Inflammatory macrophage treated with lipopolysaccharide for 1 hour (primary cell): Measurements from ENCODE around the gene CARMIL1.
A peak's percentile ranks its signal among the peaks of the same experiment; 100 is the strongest.

Experiments used
- DNase-seq, 2 donors: peaks; one replicate each; pipeline ENCODE4 v3.0.0-alpha.2; 2020 to 2022

CARMIL1 gene

DNA sequence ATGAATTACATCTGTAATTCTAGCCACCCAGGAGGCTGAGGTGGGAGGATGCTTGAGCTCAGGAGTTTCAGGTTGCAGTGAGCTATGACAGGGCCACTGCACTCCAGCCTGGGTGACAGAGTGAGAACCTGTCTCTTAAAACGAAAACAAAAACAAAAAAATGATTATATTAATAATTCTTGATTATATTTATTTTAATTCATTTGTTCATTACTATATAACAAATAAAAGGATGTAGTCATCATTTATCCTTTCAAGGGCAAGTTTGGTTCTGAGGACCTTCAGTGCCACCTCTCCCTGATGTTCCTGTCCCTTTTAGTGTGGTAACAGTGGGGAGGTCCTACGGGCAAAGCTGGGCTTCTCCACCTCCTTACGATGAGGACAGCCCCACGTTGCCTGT lies 205.7 kb downstream of the CARMIL1 start:
- no peak for DNase-seq

DNA sequence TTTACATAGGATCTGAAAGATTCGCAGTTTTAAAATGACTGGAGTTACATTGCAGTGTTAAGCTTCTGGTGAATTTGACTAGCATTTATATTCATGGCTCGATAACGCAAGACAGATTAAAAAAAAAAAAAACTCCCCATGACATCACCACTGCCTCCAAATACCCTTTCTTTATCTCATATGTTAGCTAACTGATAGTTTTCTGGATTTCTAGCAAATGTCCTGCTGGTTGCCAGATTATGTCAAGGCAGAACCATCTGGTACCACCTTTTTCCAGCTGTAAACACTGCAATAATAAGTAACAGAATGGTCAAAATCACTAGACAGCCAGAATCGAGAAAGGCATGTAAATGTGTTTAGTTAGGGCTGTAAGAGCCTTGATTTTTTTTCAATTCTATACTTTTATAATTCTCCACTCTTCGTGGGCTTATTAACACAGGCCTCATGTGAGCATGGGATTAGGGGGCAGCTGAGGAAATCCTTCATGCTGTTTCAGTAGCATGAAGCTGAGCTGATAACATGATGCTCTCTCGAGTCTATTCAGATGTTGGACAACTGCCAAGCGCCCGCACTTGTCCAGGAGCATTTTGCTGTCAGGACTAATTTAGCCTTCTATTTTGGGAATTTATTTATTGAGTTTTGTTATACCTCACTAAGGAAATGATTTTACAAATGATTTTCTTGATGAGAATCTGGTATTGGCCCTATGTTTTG lies 206.8 kb downstream of the CARMIL1 start:
- DNase-seq = no peak

DNA sequence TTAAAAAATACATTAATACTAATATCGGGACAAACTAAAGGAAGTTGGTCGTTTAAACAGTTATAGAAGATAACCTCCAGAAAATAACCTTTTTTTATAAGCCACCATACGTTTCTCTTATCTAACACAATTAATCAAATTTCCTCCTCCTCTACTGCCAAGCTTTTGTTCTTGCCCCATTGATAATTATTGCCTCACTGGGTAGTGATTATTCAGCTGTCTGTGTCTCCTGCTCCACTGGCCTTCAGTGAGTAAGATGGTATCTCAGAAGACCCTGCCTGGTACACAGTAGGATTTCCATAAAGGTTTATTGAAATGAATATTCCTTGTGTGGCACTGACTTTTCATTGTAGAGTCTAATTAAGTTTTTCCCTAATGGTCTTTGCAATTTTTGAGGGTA lies 207.4 kb downstream of the CARMIL1 start:
- DNase-seq = no peak

DNA sequence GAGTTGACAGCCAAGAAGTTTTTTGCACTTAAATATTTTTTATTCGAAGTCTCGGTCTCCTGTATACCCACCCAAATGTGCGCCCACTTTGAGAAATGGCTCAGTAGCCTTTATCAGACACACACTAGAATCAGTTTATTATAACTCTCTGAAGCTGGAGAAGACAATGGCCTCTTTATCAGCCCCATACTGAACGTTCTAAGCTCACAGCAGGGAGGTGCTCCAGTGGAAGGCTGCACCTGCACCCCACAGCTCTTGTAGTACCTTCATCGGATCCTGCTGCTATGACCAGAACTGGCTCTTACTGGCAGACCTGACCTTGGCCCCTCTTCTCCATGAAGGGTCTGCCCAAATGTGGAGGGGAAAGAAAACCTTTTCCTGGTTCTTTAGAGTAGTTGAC lies 207.8 kb downstream of the CARMIL1 start:
- no peak for DNase-seq

DNA sequence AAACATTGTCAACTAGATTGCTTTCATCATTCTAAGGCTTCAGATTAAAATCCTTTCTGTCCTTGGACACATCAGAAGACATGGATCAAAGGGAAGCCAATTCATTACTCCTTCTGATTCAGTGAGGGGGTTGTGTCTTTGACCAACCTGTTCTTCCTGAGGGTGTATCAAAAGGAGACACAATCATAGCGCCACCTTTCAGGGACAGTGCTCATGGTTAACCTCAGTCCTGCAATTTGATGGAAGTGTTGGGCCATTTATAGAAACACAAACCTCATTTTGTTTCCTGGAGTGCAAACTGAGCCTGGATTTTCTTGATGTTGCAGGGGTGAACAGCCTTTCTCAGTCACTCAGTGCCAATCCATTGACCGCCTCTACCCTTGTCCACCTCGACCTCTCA lies 209.0 kb downstream of the CARMIL1 start:
- no peak for DNase-seq

DNA sequence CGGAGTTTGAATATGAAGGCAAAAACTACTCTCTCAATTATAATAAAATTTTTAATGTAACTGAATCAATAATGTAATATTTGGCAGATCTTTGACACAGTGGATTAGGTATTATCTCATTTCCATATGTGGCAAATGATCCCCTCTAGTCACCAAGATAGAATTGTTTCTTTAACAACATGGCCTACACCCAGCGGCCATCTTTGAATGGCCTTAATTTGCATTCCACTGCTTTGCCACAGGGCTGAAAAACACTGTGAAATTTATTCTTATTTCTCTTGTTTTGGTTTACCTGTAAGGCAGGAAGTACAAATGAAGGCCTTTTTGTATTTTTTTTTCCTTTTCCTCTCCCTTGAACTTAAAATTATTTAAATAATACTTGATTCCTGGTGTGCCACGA lies 210.2 kb downstream of the CARMIL1 start:
- DNase-seq = no peak

DNA sequence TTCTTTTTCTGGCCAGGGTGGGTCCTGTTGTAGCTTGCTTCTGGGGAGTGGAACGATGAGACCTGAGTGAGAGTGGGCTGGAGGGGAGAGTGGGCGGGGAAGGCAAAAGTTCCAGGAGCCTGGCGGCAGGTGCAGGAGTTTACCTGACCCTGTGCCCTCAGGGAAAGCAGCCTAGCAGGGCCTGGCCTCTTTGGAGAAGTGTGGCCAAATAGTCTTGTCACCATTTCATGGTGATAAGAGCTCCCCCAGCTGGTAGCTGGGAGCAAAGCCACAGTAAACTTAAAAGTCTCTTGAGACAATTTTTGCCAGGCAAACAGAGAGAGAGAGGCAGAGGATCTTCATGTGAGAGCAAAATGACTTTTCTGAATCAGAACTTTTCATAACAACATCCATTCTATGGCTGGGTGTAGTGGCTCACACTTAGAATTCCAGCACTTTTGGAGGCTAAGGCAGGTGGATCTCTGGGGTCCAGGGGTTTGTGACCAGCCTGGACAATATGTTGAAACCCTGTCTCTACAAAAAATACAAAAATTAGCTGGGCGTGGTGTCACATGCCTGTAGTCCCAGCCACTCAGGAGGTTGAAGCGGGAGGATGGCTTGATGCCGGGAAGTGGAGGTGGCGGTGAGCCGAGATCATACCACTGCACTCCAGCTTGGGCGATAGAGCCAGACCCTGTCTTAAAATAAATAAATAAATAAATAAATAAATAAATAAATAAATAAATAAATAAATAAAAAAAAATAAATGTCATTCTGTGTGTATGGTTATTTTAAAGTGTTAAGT lies 211.0 kb downstream of the CARMIL1 start:
- DNase-seq = peak; percentile 71 to 94

DNA sequence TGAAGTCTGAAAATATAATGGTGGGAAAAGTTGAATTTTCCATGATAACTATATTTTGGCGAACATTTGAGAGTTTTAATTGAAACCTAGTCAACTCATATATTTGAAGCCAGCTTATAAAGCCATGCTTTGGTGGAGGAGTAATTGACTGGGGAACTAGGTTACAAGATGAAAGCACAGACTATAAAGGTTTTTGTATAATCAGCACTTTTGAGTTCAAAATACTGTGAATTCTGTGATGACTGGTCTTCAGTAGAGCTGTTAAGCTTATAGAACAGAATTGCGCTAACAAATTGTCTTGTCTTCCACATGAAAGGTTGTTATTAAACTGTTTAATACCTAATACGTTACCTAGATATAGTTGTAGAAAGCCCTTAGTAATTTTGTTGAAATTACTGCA lies 213.8 kb downstream of the CARMIL1 start:
- no peak for DNase-seq

DNA sequence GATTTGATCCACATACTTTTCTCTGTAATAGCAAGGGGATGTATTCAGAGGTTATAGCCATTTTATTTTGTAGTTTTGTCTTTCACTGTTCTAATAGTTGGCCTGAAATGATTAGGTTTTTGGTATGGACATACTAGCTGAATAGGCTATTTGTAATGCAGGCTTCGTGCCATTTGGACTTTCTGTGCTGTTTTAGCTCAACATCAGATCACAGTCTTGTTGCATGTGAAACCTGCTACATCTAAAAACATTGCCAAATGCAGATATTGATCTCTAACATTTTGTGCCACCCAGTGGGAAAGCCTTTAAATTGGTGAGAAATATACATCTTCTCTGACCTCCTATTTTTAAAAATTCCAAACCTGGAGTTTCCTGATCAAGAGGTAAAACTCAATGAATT lies 215.3 kb downstream of the CARMIL1 start:
- DNase-seq = no peak

DNA sequence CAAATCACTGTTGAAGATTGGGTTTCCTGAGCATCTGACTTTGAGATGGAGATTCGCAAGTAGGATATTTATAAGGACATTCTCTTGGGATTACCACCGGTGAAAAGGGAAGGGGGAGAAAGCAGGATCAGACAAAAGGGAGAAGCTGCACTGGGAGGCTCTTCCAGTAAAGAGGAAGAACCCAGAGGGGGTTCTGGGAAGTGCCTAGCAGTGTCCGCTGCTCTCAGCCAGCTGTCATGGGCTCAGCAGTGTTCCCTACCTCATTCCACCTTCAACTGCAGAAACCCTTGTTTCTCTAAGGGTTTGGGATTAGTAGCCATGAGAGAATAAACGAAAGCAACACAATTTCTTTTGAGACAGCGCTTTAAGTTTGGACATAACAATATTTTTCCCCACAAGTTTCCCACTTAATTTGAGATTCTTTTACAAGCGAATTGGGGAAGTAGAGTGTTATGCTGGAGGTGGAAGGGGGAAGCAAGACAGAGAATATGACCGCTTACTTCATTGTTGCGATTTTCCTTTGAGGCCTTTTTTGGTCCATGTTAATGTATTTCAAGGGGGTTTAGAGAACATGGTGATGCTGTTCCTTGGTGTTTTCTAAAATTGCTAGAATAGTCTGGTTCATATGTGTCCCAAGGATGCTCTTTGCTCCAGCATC lies 218.3 kb downstream of the CARMIL1 start:
- DNase-seq = peak; percentile 52 to 61

DNA sequence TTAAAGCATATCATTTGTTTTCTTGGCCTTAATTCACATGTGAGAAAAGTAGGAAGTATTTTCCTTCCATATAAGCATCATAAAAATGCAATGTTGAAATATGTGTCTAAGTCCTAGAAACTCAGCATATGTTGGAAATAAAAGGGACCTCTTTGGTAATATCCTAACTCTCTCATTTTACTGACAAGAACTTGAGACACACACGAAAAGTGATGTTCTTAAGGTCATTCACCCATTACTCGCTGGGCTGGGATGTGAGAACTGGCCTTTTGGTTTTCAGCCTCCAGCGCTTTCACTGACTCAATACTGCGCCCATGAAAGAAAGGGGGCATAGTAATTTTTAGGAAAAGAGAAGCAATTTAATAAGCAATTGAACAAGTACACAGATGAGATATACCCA lies 219.3 kb downstream of the CARMIL1 start:
- no peak for DNase-seq

DNA sequence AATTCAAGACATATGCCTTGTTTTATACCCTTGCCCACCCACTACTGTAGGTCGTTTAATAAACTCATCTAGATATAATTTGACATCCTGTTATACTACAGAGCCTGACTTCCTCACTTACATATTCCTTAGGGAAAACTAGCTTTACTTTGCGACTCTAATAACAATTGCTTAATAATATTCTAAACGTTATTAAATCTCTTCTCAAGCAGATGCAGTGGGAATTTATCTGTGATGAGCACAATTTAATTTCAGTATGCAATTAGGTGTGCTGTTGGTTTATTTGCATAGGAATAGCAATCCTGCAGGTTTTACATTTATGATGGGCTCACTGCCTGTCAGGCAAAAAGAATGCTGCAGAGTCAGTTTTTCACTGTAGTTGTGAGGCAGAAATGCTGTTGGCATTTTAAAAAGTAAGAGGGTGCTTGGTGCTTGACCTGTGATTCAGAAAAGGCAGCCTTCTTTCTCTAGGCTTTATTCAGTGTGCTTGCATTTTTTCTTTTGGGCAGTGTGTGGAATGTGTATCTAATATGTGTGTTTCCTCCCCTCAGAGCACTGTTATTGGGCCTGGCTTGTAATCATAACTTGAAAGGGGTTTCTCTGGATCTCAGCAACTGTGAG lies 220.6 kb downstream of the CARMIL1 start:
- no peak for DNase-seq

DNA sequence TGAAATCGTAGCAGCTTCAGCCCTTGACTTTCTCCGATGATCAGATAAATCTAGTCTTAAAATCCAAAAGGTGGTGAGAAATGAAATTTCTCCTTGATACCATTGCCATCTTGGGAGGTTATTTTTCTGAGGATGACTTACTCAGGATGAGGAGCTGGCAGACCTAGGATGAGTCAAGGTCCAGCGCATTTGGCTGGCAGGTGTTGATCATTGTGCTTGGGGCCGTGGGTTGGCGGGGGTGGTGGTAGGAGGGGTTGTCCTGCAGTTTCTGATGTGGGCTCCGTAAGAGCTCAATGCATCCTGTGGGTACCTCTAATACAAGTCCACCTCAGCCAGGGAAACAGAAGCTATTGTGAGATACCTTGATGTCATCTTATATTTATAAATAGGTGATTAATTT lies 224.5 kb downstream of the CARMIL1 start:
- no peak for DNase-seq

DNA sequence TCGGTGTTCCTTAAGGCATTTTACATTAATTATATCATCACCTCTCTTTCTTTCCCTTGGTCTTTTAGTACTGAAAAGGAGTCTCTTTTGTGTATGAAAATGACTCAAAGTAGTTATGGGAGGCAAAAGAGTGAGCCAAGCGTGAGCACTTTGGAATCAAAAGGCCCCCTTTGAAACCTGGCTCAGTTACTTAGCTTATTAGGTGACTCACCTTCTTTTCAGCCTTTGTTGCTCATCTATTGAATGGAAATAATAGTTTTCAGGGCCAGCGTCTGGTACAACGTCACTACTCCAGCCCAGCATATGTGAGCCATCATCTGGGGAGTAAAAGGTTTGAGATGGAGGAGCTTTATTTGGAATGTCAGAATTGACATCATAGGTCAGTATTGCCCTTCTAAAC lies 225.5 kb downstream of the CARMIL1 start:
- no peak for DNase-seq

DNA sequence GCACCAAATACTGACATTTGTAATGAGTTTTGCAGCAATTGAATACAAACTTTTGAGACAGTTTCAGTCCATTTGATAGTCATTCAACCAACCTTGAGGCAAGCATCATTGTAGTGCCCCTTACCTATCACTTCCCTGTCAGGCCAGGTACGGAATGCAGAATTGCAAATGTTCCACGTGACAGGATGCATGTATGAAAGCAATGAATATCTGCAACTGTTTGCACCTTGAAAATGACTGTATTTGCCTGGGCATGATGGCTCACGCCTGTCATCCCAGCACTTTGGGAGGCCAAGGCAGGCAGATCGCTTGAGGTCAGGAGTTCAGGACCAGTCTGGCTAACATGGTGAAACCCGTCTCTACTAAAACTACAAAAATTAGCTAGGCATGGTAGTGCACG lies 226.8 kb downstream of the CARMIL1 start:
- no peak for DNase-seq

DNA sequence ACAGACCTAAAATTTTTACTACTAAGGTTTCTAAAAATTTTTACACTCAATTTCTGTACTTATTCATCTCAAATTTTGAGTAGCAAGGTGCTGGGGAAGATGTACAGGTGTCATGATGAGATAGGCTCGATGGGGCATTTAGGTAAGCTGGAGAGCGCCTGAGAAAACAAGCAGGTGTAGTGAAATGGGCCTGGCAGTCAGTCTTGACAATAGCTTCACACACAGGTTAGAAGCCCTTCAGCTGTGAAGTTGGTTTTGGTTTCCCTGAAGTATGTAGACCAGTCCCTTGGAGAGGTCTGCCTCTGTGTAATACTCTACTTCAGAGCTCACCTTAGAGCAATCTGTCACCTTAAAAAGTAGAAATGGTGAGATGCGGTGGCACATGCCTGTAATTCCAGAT lies 228.9 kb downstream of the CARMIL1 start:
- DNase-seq = no peak

DNA sequence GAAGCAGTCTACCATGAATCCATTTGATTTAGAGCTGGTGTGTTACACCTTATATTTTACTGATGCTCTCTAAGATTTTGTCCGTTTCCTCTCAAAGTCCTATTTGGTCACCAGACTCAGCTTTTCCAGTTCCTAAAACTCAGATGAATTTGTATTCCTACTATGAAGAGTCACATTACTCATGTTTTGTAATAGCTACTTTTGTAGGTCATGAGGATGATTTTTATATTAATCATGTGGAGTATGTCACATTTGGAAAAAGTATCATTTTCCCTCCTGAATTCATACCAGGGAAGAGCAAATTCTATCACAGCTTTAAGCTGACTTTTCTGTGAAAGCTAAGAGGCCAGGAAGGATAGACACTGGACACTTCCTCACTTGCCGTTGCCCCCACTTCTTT lies 232.2 kb downstream of the CARMIL1 start:
- DNase-seq = peak in 1 of 2 donors; percentile 28

DNA sequence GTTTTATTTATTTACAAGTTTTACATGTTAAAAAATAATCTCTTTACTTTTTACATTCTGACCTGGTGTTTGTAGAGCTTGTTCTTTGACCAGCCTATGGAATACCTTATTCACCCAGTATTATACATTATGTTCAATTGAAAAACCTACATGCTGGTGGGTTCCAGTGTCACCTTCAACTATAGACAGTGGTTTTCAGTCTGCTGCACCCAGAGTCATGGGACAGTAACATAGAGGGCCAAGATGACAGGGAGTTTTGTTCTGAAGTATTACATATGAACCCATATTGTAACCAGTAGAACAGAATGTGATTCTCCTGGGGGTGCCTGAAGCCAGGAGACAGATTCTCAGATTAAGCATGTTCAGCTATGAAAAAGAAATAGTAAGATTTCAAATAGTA lies 233.4 kb downstream of the CARMIL1 start:
- no peak for DNase-seq

DNA sequence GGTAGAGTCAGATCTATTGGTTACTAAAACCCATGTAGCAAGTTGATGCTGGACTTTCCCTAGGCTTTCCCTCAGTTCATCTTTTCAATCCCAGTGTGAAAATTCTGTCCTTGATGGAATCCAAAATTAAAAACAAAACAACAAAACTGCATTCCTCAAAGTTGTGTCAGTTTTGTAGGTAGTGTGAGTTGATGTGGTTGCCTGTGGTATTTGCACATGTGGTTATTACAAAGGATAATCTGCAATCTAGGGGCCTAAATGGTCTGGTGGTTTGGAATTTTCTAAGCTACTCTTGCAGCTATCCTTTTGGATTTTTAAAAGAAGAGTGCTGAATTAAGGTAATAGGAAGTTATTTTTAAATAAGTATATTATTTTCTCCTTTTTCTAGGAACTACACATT lies 240.7 kb downstream of the CARMIL1 start:
- DNase-seq = no peak

DNA sequence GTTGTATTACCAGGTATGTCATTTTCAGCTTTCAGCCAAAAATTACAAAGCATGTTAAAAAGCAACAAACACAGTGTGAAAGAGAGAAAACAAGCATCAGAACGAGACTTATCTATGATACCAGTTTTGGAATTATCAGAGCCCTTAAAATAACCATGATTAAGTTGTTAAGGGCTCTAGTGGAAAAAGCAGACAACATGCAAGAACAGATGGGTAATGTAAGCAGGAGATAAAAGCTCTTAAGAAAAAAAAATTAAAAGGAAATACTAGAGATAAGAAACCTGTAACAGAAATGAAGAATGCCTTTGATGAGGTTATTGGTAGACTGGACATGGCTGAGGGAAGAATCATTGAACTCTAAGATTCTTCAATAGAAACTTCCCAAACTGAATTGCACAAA lies 245.4 kb downstream of the CARMIL1 start:
- DNase-seq = no peak

DNA sequence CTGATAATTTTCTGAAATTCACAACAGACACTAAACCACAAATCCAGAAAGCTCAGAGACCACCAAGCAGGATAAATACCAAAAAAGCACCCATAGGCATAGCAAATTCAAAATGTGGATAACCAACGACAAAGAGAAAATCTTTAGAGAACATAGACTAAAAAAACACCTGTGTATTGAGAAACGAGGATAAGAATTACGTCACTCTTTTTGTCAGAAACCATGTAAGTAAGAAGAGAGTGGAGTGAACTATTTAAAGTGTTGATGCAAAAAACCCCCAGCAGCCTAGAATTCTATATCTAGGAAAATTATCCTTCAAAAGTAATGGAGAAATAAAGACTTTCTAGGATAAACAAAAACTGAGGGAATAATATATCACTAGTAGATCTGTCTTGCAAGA lies 245.9 kb downstream of the CARMIL1 start:
- DNase-seq = no peak

DNA sequence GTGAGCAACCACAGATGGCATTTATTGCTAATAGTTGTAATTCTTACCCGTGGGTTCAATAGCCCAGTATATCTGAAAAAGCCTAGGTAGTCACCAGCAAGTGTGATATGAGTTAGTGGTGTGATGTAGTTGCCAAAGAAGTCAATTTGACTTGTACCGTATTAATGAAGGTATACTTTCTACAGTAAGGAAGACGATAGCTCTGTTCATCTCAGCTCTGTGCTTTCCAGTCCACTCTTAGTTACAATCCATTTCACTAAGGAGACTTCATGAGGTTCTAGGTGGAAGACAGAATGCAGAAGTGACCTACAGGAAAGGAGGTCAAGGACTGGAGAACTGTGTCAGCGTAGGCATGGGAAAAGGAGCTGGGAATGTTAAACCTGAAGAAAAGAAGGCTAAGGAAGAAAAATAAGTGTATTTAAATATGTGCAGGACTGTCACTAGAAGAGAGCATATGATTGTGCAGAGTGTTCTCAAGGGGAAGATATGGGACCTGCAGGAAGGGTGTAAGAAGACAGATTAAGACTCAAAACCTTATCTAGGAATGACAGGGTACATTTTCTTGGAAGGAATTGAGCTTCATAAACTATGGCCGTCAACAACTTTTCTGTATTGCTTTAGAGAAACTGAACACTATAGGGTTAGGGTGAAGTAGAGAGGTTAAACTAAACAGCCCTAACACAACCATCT lies 255.9 kb downstream of the CARMIL1 start:
- DNase-seq = no peak

DNA sequence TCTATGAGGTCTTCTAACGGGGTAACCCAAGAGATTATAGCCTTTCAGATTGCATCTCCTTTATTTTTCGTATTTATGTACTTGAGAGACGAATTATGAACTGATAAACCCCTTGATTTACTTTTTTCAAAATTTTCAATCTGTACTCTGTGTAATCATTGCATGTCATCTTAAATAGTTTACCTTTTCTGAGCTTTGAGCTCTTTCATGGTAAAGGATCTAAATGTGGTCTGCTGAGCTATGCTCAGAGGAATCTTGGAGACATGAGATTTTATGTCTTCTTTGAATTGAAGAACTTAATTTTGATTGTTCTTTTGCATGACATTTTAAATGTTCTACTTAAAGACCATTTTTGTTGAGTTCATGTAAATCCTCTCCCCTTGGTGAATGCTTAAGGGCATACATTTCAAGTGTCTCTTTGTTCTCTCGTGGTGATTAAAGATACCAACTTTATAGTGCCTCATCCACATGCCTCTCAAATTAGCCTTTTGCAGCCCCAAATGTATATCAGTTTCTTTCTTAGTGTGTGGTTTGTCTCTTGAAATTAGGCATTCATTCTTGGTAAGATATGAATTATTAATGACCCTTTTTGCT lies 256.6 kb downstream of the CARMIL1 start:
- no peak for DNase-seq
